Measurements from ENCODE around the gene EEPD1. TPM values are rescaled to one million over a fixed set of nuclear protein-coding genes. Genes with fewer than 3 reads are reported as not detected.
"Not testable (repeated sequence)": the region's sequence is repeated elsewhere in the genome, so short reads cannot be mapped to it uniquely, and the experiment has no call there.

Gene EEPD1
- total RNA-seq, 1 experiment from 2014 or later = 0.93 TPM

- Histone ChIP-seq H3K27ac (no peak overlapping the region), H3K27me3 (no peaks in the 10 kb centered on the region; the same call in 1 of the 2 replicates), H3K36me3 (no peaks in the 10 kb centered on the region), H3K4me1 (no peaks in the 10 kb centered on the region), H3K4me3 (no peak overlapping the region), H3K9me3 (replicated peaks) (no peaks in the 10 kb centered on the region)
- no peak for DNase-seq
Observed at GRCh38 chr7:36219429-36219828, 66.4 kb downstream of the EEPD1 start.

- Histone ChIP-seq H3K36me3 (no peaks in the 10 kb centered on the region), H3K27ac (no peak overlapping the region), H3K4me1 (no peaks in the 10 kb centered on the region), H3K9me3 (replicated peaks) (no peaks in the 10 kb centered on the region), H3K4me3 (no peak overlapping the region), H3K27me3 (no peaks in the 10 kb centered on the region)
- DNase-seq = no peak
Observed at GRCh38 chr7:36223851-36224250, 70.8 kb downstream of the EEPD1 start.

GRCh38 chr7:36224934-36225858 lies 72.1 kb downstream of the EEPD1 start:
- DNase-seq = no peak
- no peaks in the 10 kb centered on the region for H3K4me1 ChIP-seq
- H3K36me3 ChIP-seq = no peaks in the 10 kb centered on the region
- H3K4me3 ChIP-seq = no peak overlapping the region
- H3K9me3 ChIP-seq (replicated peaks) = no peaks in the 10 kb centered on the region
- 0 out of 2 replicates have a peak, but pooled peaks cover 3% of the 10 kb centered on the region for H3K27me3 ChIP-seq
- no peak overlapping the region for H3K27ac ChIP-seq

- no peak for DNase-seq
- no peak overlapping the region for H3K4me3 ChIP-seq
- 0 out of 2 replicates have a peak, but pooled peaks cover 3% of the 10 kb centered on the region for H3K27me3 ChIP-seq
- H3K36me3 ChIP-seq = no peaks in the 10 kb centered on the region
- H3K9me3 ChIP-seq (replicated peaks) = no peaks in the 10 kb centered on the region
- H3K4me1 ChIP-seq = no peaks in the 10 kb centered on the region
- H3K27ac ChIP-seq = no peak overlapping the region
Observed at GRCh38 chr7:36226151-36226550, 73.1 kb downstream of the EEPD1 start.

- Histone ChIP-seq H3K27me3 (0 out of 2 replicates have a peak, but pooled peaks cover 3% of the 10 kb centered on the region), H3K4me3 (no peak overlapping the region)
- no peak for DNase-seq
Observed at GRCh38 chr7:36227223-36227622, 74.2 kb downstream of the EEPD1 start.

GRCh38 chr7:36228039-36228438 lies 75.0 kb downstream of the EEPD1 start:
- H3K36me3 ChIP-seq = no peaks in the 10 kb centered on the region
- no peaks in the 10 kb centered on the region for H3K9me3 ChIP-seq (replicated peaks)
- no peak overlapping the region for H3K4me3 ChIP-seq
- no peaks in the 10 kb centered on the region for H3K4me1 ChIP-seq
- H3K27me3 ChIP-seq = 0 out of 2 replicates have a peak, but pooled peaks cover 3% of the 10 kb centered on the region
- H3K27ac ChIP-seq = no peak overlapping the region
- DNase-seq = no peak

More at GRCh38 chr7:36227223-36227622, 74.2 kb downstream of the EEPD1 start:
- H3K27ac ChIP-seq = no peak overlapping the region
- H3K4me1 ChIP-seq = no peaks in the 10 kb centered on the region
- H3K36me3 ChIP-seq = no peaks in the 10 kb centered on the region
- H3K9me3 ChIP-seq (replicated peaks) = no peaks in the 10 kb centered on the region

- DNase-seq = no peak
Observed at GRCh38 chr7:36231406-36231805, 78.4 kb downstream of the EEPD1 start.

GRCh38 chr7:36232555-36232954 lies 79.5 kb downstream of the EEPD1 start:
- H3K9me3 ChIP-seq (replicated peaks) = no peaks in the 10 kb centered on the region
- H3K4me1 ChIP-seq = no peaks in the 10 kb centered on the region
- H3K4me3 ChIP-seq = no peak overlapping the region
- H3K27me3 ChIP-seq = 0 out of 2 replicates have a peak, but pooled peaks cover 3% of the 10 kb centered on the region
- no peak for DNase-seq
- no peak overlapping the region for H3K27ac ChIP-seq
- H3K36me3 ChIP-seq = no peaks in the 10 kb centered on the region

More at GRCh38 chr7:36231406-36231805, 78.4 kb downstream of the EEPD1 start:
- H3K27ac ChIP-seq = no peak overlapping the region
- H3K4me3 ChIP-seq = no peak overlapping the region
- H3K27me3 ChIP-seq = 0 out of 2 replicates have a peak, but pooled peaks cover 3% of the 10 kb centered on the region
- no peaks in the 10 kb centered on the region for H3K36me3 ChIP-seq
- H3K4me1 ChIP-seq = no peaks in the 10 kb centered on the region
- no peaks in the 10 kb centered on the region for H3K9me3 ChIP-seq (replicated peaks)

- no peaks in the 10 kb centered on the region for H3K9me3 ChIP-seq (replicated peaks)
- 0 out of 2 replicates have a peak, but pooled peaks cover 3% of the 10 kb centered on the region for H3K27me3 ChIP-seq
- DNase-seq = no peak
- no peaks in the 10 kb centered on the region for H3K36me3 ChIP-seq
- H3K27ac ChIP-seq = no peak overlapping the region
- no peaks in the 10 kb centered on the region for H3K4me1 ChIP-seq
- H3K4me3 ChIP-seq = no peak overlapping the region
Observed at GRCh38 chr7:36232971-36233550, 80.0 kb downstream of the EEPD1 start.

- no peaks in the 10 kb centered on the region for H3K36me3 ChIP-seq
- no peaks in the 10 kb centered on the region for H3K27me3 ChIP-seq
- no peak for DNase-seq
Observed at GRCh38 chr7:36236073-36236472, 83.0 kb downstream of the EEPD1 start.

GRCh38 chr7:36238138-36238537 lies 85.1 kb downstream of the EEPD1 start:
- Histone ChIP-seq H3K27ac (no peak overlapping the region), H3K4me1 (no peaks in the 10 kb centered on the region), H3K27me3 (no peaks in the 10 kb centered on the region), H3K4me3 (no peak overlapping the region), H3K9me3 (replicated peaks) (no peaks in the 10 kb centered on the region), H3K36me3 (no peaks in the 10 kb centered on the region)
- DNase-seq = no peak

More at GRCh38 chr7:36236073-36236472, 83.0 kb downstream of the EEPD1 start:
- H3K9me3 ChIP-seq (replicated peaks) = no peaks in the 10 kb centered on the region
- H3K4me3 ChIP-seq = no peak overlapping the region
- no peak overlapping the region for H3K27ac ChIP-seq
- no peaks in the 10 kb centered on the region for H3K4me1 ChIP-seq

- H3K36me3 ChIP-seq; H3K4me3 ChIP-seq; H3K9me3 ChIP-seq (replicated peaks); DNase-seq; H3K4me1 ChIP-seq; H3K27ac ChIP-seq; H3K27me3 ChIP-seq: not testable (repeated sequence)
Observed at GRCh38 chr7:36243356-36243755, 90.3 kb downstream of the EEPD1 start.

GRCh38 chr7:36244001-36244400 lies 90.9 kb downstream of the EEPD1 start:
- H3K27me3 ChIP-seq; H3K27ac ChIP-seq; H3K9me3 ChIP-seq (replicated peaks); H3K4me3 ChIP-seq; H3K4me1 ChIP-seq; DNase-seq; H3K36me3 ChIP-seq: not testable (repeated sequence)

- Histone ChIP-seq H3K27me3 (no peaks in the 10 kb centered on the region), H3K36me3 (no peaks in the 10 kb centered on the region), H3K4me1 (no peaks in the 10 kb centered on the region), H3K4me3 (no peak overlapping the region), H3K27ac (no peak overlapping the region), H3K9me3 (replicated peaks) (no peaks in the 10 kb centered on the region)
- no peak for DNase-seq
Observed at GRCh38 chr7:36244429-36244828, 91.4 kb downstream of the EEPD1 start.

GRCh38 chr7:36245684-36246299 lies 92.7 kb downstream of the EEPD1 start:
- no peaks in the 10 kb centered on the region for H3K27me3 ChIP-seq
- H3K4me1 ChIP-seq = no peaks in the 10 kb centered on the region
- DNase-seq = no peak
- no peak overlapping the region for H3K4me3 ChIP-seq
- no peaks in the 10 kb centered on the region for H3K36me3 ChIP-seq
- H3K27ac ChIP-seq = no peak overlapping the region
- H3K9me3 ChIP-seq (replicated peaks) = no peaks in the 10 kb centered on the region
